NK-92 (cell line): ENCODE data around the gene UNK.

Experiments
- DNase-seq: peaks from one replicate; lab custom pipeline; 2025; ENCODE audit not compliant: unreplicated experiment; lab: John Stamatoyannopoulos, UW

Gene UNK, protein sequence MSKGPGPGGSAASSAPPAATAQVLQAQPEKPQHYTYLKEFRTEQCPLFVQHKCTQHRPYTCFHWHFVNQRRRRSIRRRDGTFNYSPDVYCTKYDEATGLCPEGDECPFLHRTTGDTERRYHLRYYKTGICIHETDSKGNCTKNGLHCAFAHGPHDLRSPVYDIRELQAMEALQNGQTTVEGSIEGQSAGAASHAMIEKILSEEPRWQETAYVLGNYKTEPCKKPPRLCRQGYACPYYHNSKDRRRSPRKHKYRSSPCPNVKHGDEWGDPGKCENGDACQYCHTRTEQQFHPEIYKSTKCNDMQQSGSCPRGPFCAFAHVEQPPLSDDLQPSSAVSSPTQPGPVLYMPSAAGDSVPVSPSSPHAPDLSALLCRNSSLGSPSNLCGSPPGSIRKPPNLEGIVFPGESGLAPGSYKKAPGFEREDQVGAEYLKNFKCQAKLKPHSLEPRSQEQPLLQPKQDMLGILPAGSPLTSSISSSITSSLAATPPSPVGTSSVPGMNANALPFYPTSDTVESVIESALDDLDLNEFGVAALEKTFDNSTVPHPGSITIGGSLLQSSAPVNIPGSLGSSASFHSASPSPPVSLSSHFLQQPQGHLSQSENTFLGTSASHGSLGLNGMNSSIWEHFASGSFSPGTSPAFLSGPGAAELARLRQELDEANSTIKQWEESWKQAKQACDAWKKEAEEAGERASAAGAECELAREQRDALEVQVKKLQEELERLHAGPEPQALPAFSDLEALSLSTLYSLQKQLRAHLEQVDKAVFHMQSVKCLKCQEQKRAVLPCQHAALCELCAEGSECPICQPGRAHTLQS

DNA sequence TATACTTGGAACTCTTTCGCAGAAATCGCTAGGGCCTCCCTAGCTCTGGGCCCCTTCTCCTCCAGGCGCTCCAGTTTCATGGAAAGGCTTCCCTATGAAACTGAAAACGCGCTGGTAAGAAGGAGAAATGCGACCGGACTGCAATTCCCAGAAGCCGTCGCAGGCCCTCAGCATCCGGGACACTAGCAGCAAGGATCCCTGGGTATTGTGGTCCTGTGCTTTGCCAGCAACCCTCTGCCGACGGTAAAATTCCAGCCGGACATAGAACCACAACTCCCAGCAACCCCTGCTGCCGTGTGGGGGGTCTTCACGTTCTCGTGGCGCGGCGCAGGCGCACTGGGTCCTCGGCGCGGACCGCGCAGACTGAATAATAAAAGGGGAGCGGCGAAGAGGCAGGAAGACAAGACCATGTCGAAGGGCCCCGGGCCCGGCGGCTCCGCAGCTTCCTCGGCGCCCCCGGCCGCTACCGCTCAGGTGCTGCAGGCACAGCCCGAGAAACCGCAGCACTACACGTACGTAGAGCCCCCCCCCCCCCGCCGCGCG is at the start of gene UNK:
TSS of gene UNK (plus strand) at position 334 of the 543 bp plus-strand sequence. CDS start at position 409, 75 bp downstream.
- peak; percentile 89 for DNase-seq

DNA sequence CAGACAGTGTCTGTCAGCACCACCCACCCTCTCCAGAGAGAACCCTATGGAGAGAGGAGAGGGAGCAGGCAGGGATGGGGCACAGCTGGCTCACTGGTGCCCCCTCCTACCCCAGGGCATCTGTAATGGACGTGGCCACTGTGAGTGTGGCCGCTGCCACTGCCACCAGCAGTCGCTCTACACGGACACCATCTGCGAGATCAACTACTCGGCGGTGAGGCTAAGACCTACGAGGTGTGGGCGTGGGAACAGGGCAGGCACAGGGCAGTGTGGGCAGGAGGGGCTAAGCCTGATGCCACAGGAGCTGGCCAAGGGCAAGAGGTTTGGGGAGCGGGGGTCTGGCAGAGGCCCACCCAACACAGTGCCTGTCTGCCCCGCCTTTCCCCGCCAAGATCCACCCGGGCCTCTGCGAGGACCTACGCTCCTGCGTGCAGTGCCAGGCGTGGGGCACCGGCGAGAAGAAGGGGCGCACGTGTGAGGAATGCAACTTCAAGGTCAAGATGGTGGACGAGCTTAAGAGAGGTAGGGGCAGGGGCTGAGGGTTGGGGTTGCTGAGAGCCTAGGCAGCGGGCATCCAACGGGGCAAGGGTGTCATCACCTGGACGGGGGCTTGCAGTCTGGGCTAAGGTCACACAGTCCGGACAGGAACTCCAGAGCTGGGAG is 48.3 kb upstream of the UNK start:
- no peak for DNase-seq

DNA sequence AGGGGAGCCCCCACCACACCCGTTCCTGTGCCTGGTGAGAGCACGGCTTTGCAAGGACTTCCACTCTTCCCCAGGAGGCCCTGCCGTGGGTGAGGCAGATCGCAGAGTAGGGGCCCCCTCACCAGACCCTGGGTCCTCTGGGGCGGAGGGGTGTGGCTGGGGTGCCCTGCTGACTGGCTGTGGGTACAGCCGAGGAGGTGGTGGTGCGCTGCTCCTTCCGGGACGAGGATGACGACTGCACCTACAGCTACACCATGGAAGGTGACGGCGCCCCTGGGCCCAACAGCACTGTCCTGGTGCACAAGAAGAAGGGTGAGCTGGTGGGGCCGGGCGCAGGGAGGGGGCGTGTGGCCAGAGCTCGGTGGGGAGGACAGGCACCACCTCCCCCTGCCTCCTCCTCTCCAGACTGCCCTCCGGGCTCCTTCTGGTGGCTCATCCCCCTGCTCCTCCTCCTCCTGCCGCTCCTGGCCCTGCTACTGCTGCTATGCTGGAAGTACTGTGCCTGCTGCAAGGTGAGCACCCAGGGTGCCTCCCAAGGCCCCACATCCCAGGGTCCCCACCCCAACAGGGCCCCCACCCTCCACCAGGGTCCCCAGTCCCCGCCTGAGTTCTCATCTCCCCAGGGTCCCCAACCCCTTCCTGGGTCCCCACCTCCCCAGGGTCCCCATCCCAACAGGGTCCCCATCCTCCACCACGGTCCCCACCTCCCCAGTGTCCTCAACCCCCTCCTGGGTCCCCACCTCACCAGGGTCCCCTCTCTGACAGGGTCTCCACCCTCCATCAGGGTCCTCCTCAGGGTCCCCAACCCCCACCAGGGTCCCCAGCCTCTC is 47.3 kb upstream of the UNK start:
- DNase-seq = no peak

DNA sequence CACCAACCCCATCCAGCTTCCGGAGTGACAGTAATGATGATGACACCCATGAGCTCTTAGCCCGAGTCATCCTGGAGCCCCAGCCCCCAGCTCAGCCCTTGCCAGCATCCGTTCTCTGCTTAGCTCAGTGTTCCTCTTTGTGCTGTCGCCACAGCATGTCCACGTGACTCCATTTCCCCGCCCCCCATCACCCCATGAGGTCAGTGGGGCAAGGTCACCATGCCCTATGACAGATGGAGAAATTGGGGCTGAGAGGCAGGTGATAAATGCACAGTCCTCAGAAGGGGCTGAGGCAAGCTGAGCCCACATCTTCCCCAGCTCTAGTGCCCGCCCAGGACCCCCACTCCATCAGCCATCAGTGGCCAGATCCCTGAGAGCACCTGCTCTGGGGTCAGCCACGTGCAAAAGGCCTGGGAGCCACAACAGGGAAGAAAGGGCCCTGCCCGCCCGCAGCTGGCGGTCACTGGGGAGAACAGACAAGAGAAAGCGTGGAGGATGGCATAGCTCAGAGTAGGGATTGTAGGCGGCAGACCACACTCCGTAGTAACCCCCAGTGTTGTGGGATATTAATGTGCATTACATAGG is 46.3 kb upstream of the UNK start:
- DNase-seq = no peak

DNA sequence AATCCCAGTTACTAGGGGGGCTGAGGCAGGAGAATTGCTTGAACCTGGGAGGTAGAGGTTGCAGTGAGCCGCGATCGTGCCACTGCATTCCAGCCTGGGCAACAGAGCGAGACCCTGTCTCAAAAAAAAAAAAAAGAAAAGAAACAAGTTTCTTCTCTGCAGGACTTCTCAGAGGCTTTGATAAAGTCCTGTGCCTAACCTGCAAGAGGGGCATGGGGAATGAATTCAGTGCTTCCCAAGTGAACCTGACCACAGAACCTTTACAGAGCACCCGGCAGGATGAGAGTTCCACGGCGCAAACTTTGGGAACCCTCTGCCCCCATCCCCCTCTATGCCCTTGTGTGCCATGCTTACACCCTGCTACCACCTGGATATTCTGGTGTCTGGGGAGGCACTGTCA is 45.4 kb upstream of the UNK start:
- no peak for DNase-seq

DNA sequence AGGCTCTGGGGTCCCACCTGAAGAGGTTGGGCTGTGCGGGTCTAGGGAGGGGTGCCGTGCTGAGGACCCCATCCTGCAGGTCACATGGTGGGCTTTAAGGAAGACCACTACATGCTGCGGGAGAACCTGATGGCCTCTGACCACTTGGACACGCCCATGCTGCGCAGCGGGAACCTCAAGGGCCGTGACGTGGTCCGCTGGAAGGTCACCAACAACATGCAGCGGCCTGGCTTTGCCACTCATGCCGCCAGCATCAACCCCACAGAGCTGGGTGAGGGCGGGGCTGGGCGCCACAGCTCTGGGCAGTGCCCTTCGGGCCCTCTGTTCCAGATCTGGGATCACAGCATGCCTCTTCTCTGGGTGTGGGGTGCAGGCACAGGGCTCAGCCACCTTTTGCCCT is 44.8 kb upstream of the UNK start:
- DNase-seq = no peak

DNA sequence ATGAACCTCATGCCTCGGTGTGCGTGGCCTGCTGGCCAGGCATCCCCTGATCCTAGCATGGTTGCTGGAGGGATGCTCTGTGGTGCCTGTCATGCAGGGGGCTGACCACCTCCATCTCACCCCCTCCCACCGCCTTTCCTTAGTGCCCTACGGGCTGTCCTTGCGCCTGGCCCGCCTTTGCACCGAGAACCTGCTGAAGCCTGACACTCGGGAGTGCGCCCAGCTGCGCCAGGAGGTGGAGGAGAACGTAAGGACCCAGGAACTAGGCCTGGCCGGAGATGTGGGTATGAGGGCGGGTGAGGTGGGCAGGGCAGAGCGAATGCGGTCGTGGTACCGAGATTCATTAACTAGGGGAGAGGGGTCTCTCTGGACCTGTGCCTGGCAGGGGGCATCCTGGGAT is 44.4 kb upstream of the UNK start:
- DNase-seq = no peak

DNA sequence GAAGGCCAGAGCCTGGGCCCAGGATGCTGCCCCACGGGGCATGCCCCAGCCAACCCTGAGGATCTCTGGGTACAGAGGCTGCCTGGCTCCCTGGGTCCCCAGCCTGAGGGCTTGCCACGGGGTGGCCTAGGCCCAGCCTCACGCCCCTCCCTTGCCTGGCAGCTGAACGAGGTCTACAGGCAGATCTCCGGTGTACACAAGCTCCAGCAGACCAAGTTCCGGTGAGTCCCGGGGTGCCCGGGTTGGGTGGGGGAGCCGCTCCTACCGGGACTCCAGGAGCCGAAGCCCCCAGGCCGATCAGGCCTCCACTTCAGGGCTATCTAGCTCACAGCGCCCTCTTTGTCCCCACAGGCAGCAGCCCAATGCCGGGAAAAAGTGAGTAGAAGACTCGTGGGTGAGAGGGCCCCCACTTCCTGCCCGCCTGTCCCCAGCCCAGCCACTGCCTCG is 44.0 kb upstream of the UNK start:
- DNase-seq = no peak

DNA sequence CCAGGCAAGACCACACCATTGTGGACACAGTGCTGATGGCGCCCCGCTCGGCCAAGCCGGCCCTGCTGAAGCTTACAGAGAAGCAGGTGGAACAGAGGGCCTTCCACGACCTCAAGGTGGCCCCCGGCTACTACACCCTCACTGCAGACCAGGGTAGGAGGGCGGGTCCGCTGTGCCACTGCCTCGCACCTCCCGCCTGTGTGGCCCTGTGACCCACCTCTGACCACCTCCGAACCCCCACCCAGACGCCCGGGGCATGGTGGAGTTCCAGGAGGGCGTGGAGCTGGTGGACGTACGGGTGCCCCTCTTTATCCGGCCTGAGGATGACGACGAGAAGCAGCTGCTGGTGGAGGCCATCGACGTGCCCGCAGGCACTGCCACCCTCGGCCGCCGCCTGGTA is 42.3 kb upstream of the UNK start:
- no peak for DNase-seq

DNA sequence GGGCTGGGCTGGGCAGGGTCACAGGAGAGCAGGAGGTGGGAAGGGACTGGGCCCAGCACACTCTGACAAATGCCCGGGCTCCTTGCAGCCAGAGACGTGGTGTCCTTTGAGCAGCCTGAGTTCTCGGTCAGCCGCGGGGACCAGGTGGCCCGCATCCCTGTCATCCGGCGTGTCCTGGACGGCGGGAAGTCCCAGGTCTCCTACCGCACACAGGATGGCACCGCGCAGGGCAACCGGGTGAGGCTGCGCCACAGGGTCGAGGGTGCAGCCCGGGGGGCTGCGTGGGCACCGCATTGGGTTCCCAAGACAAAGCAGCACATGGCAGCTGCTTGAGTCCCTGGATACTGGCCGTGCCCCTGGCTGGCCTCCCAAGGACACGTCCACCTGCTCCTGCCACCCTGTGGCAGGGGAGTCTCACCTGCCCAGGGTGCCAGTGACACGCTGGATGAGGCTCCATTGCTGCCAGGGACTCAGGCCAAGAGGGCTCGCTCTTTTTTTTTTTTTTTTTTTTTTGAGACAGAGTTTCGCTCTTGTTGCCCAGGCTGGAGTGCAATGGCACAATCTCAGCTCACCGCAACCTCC is 40.9 kb upstream of the UNK start:
- DNase-seq = no peak

DNA sequence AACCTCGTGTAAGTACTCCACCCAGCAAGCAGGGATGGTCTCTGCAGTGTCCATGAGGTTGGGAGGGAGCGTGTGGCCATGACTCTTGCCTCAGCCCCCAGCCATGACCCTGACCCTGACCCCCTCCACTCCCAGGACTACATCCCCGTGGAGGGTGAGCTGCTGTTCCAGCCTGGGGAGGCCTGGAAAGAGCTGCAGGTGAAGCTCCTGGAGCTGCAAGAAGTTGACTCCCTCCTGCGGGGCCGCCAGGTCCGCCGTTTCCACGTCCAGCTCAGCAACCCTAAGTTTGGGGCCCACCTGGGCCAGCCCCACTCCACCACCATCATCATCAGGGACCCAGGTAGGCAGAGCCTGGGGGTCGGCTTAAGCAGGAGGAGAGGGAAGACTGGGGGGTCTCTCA is 35.9 kb upstream of the UNK start:
- no peak for DNase-seq

DNA sequence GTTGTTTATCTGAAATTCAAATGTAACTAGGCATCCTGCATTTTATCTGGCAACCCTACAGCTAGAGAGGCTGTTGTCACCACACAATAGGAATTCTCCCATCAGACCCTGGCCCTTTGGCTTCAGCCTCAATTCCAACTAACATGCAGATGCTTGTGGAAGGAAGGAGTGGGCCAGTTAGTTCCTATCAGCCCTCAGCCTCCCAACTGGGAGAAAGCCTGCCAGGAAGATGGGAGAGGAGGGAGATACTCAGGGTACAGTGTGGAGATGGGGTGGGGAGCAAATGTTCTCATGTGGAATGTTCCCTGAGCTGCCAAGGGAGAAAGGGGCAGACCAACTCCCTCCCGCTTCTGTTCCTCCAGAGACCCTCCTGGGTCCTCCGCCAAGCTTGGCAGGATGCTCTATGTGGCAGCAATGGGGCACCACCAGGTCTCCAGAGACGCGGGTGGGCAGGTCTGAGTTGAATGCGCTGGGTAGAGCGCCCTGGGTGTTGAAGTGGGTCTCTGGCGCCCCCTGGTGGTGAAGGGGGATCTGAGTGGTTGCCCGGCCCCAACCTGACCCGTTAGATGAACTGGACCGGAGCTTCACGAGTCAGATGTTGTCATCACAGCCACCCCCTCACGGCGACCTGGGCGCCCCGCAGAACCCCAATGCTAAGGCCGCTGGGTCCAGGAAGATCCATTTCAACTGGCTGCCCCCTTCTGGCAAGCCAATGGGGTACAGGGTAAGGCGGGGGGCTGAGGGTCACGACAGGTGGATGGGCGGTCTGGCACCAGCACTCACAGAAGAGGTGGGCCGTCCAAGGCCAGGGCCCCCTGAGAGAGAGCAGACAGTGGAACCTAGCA is 34.8 kb upstream of the UNK start:
- DNase-seq = peak; percentile 35

DNA sequence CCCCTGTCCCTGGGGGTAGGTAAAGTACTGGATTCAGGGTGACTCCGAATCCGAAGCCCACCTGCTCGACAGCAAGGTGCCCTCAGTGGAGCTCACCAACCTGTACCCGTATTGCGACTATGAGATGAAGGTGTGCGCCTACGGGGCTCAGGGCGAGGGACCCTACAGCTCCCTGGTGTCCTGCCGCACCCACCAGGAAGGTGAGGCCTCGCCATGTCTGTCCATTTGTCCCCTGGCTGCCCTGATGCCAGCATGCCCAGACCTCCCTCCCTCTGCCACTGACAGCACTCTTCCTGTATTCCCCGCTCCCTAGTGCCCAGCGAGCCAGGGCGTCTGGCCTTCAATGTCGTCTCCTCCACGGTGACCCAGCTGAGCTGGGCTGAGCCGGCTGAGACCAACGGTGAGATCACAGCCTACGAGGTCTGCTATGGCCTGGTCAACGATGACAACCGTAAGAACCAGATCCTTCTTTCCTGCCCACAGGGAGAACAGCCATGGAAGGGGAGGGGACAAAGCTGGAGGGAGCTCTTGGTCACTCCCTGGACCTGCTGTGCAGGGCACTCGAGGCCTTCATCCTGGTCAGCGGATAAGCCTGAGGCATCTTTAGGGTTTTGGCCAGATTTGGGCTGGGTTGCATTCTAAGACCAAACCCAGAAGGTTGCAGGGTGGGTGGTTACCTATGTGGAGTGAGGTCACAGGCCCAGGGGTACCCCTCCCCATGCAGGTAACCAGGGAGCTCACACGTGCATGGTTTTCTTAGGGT is 33.8 kb upstream of the UNK start:
- no peak for DNase-seq

DNA sequence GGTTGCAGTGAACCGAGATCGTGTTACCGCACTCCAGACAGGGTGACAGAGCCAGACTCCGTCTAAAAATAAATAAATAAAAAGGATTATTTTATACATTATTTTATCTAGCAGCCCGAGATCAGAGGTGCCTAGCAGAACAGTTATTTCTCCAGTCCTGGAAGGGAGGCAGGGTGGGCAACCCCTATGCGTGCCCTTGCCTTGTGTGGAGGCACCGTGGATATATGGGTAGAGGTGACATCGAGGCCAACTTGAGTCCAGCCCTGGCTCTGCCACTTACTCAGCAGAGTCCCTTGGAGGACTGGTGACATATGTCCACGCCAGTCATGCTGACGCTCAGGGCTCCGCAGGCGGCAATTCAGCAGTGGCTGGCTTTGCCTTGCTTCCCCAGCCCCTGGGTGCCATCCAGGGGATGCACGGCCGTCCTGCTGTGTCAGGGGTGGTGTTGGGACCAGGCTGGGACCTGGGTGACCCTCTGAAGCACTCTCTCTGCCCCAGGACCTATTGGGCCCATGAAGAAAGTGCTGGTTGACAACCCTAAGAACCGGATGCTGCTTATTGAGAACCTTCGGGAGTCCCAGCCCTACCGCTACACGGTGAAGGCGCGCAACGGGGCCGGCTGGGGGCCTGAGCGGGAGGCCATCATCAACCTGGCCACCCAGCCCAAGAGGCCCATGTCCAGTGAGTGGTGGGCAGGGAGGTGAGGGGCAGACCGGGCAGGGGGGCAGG is 32.8 kb upstream of the UNK start:
- DNase-seq = no peak

DNA sequence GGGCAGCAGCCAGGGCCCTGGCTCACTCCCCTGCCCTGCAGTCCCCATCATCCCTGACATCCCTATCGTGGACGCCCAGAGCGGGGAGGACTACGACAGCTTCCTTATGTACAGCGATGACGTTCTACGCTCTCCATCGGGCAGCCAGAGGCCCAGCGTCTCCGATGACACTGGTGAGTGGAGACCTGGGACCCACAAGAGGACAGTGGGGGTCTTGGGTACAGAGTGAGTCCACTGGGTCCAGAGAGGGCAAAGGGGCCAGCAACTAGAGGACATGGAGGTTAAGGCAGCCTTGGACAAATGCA is 32.2 kb upstream of the UNK start:
- DNase-seq = no peak

DNA sequence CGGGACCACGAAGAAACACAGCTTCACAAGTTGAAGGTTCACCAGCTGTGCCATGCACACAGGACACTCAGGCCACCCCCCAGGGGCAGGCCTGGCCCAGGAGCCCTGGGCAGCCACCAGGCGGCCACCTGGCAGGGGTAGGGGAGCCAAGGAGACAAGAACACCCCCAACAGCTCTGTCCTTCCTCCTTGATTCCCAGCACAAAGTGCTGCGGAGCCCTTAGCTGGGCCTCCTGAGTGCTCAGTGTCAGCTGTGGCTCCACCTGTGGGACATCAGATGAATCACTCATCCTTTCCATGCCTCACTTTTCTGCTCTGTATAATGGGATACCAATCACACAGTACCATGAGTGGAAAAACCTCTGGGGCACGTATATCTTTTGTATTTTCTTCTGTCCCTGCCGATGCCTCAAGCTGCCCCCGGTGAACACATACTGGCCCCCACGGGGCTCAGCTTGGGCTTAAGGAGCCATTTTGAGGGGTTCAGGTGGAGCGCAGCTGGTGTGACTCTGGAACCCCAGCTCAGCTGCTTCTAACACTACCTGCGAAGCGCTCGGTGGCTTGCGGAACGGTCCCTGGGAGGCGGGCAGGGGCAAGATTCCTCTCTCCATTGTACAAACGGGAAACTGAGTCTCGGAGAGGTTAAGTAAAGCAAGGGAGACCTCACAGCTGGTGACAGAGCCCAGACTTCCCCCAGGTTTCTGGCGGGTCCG is 31.6 kb upstream of the UNK start:
- DNase-seq = no peak
